Inflammatory macrophage (primary cell): ENCODE results near the gene RNF217.
"Not testable (repeated sequence)": the region's sequence is repeated elsewhere in the genome, so short reads cannot be mapped to it uniquely, and the experiment has no call there.

ENCODE experiments used
- DNase-seq, 2 donors: peaks; one replicate each; pipeline ENCODE4 v3.0.0-alpha.2; 2020 to 2022

RNF217 gene

DNA sequence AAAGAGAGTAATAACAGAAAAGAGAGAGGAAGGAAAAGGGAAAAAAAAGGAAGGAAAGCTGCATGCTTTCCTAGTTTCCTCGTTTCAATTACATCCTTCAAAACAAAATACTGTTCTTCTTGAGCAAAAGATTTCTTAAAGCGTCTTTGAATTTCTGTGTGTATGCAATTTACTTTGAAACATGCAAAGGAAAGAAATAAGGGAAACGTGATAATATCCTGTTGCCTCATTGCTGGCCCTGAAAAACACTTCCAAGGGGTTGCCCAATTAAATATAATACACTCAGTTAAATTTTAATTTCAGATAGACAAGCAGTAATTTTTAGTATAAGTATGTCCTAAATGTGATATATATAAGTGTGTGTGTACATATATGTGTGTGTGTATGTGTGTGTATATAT lies 140.2 kb downstream of the RNF217 start:
- peak in 1 of 2 donors; percentile 15 for DNase-seq

DNA sequence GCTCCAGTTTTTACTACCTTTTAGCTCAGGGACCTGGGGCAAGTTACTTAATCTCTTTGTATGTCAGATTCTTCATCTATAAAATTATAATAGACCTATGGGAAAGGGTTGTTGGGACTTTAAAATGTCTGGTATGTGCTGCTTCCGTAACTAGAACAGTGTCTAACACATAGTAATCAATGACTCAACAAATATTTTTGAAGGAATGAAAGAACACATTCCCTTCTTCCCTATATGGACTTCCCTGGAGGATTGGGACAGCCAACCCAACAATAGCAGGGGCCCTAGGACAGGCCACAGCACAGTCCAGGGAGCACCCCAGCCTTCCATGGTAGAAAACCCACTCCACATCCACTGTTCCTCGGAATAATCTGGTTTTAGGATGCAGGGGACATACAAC lies 140.7 kb downstream of the RNF217 start:
- DNase-seq = no peak

- DNase-seq = no peak
Observed at GRCh38 chr6:125104425-125104824, 142.2 kb downstream of the RNF217 start.

DNA sequence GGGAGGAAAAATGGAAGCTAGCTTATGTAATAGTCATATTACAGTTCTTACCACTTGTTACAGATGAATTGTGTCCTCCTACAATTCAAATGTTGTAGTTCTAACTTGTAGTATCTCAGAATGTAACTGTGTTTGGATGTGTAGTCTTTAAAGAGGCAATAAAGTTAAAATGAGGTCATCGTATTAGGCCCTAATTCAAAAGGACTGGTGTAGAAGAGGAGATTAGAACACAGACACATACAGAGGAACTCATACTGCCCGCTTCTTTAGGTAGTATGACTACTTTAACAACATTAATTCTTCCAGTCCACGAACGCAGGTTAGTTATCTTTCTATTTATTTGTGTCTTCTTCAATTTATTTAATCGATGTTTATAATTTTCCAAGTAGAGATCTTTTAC lies 144.8 kb downstream of the RNF217 start:
- no peak for DNase-seq

DNA sequence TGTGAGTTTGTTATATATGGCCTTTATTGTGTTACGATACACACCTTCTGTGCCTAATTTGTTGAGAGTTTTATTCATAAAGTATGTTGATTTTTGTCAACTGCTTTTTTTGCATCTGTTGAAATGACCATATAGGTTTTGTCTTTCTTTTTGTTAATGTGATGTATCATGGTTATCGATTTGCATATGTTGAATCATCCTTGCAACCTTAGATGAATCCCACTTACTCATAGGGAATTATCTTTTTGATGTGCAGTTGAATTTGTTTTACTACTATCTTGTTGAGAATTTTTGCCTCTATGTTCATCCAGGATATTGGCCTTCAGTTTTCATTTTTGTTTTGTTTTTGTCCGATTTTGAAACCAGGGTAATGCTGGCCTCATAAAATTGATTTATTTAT lies 145.7 kb downstream of the RNF217 start:
- no peak for DNase-seq

DNA sequence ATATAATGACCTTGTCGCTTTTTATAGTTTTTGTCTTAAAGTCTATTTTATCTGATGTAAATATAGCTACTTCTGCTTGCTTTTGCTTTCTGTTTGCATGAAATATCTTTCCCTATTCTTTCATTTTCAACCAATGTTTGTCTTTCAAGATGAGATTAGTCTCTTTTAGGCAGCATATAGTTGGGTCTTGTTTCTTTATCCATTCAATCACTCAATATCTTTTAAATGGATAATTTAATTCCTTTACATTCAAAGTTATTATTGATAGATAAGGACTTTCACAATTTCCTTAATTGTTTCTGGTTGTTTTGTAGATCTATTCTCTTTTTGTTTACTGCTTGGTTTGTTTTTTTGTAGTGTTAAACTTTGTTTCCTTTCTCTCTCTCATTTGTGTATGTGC lies 147.8 kb downstream of the RNF217 start:
- DNase-seq = no peak

- no peak for DNase-seq
Observed at GRCh38 chr6:125111219-125111983, 149.2 kb downstream of the RNF217 start.

- no peak for DNase-seq
Observed at GRCh38 chr6:125112934-125113333, 150.7 kb downstream of the RNF217 start.

GRCh38 chr6:125114248-125114858 lies 152.1 kb downstream of the RNF217 start:
- peak; percentile 71 to 75 for DNase-seq

GRCh38 chr6:125116170-125116569 lies 153.9 kb downstream of the RNF217 start:
- no peak for DNase-seq

DNA sequence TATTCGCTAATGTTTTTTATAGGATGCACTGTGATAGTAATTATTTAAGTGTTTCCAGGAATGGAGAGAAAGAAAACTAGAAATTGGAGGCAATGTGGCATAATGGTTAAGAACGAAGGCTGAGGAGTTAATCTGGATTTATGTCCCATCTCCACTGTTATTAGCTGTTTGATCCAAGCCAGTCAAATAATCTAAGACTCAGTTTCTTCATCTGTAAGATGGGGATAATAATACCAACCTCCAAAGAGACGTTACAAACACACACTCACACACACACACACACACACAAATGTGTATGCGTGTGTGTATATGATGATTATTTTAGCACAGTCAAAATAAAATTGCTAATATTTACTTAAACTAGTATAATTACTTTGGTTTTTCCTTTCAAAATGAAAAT lies 154.5 kb downstream of the RNF217 start:
- no peak for DNase-seq

DNA sequence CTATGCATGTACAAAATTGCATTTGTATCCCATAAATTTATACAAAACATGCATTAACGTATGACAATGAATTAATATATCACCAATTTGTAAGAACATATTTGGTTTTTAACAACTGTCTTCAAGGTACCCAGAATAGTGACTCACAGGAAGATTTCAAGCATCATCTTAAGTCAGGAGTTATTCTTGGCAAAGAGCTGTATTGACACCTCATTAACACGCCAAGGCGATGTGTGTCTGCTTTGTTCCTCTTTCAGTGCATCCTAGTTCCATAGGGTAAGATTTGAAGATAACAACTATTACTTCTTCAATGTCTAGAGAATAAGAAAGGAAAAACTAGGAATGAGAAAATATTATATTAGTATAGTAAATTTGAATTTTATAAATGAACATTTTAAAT lies 155.6 kb downstream of the RNF217 start:
- DNase-seq = no peak

GRCh38 chr6:125120054-125120590 lies 157.9 kb downstream of the RNF217 start:
- DNase-seq = no peak

DNA sequence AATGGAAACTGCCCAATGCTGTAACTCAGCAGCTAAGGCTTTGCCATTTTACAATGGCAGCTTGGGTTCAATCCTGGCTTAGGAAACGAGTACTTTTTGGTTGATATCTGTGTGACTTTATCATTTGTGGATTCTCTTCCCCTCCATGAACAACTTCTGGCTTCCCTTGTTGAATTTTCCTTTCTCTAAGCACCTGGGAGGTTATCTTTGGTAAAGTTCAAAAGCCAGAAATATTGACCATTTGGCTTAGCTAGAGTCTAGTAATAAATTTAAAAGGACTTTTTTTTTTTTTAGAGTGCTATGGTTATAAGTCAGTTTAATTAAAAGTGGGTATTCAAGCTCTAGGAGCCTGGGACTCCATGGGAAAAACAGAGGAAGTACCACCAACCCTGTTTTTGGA lies 159.7 kb downstream of the RNF217 start:
- DNase-seq = no peak

- DNase-seq = no peak
Observed at GRCh38 chr6:125123051-125123450, 160.8 kb downstream of the RNF217 start.

- DNase-seq = no peak
Observed at GRCh38 chr6:125123468-125124048, 161.3 kb downstream of the RNF217 start.

GRCh38 chr6:125124049-125124669 lies 161.9 kb downstream of the RNF217 start:
- no peak for DNase-seq

- not testable (repeated sequence) for DNase-seq
Observed at GRCh38 chr6:125125856-125126255, 163.6 kb downstream of the RNF217 start.

DNA sequence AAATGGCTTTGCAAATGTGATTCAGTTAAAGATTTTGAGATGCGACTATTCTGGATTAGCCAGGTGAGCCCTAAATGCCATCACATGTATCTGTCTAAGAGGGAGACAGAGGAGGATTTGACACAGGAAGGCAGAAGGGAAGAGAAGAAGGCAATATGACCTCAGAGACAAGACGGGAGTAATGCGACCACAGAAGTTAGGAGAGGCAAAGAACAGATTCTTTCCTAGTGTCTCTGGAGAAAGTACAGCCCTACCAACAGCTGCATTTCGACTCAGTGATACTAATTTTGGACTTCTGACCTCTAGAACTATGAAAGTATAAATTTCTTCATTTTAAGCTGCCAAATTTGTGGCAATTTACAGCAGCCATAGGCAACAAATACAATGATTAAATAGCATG lies 167.1 kb downstream of the RNF217 start:
- DNase-seq = no peak

DNA sequence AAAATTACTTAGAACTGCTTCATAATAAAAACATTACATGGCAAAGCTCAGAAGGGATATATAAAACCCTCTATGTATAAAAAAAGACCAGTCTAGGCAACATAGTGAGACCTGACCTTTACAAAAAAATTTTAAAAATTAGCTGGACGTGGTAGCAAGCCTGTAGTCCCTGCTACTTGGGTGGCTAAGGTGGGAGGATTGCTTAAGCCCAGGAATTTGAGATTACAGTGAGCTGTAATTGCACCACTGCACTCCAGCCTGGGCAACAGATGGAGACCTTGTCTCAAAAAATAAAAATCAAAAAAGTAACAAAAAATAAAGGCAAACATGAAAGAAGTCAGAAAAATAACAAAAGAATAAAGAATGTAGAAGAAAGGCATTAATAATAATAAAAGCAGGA lies 169.8 kb downstream of the RNF217 start:
- DNase-seq = no peak

DNA sequence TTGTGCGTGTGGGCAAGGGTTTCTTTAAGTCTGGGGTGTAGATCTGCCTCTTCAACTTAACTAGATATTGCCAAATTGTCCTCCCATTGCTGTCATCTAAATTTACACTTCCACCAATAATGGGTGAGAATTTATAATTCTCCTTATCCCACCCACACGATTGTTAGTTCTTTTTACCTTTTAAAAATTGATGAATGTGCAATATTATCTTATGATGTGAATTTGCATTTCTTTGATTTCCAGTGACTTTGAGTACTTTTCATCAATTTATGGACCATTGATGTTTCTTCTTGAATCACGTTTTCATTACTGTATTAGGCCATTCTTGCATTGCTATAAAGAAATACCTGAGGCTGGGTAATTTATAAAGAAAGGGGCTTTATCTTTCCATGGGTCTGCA lies 174.1 kb downstream of the RNF217 start:
- no peak for DNase-seq

DNA sequence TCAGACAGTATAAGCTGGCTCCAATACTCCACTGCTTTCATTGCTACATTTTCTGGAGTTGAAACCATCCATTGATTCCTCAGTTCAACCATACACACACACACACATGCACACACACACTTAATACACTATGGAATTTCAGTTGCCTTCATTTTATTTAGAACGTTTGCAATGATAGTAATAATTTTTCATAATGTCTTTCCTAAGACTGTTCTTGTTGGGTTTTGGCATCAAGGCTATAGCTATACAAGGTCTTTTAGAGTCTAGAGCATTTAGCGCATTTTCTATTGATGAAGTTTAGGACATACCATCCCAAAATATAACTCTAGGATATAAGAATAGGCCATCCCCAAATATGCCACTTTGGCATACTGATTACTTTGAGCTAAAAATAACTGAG lies 175.8 kb downstream of the RNF217 start:
- no peak for DNase-seq

DNA sequence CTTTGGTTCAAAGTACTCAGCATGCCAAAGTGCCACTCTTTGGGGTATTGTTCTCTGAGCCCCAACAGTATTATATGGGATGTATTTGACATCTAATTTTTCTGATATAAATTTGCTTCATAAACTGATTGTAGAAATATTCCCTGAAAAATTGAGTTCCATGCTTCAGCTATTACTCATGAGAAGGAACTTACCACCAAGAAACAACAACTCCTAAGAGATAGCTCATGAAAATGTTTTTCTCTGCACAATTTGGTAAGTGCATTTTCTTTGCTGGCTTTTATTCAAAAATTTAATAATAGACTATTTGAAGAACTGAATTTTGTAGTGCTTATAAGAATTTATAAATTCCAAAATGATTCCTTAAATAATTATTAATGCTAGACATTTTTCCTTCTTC lies 178.6 kb downstream of the RNF217 start:
- no peak for DNase-seq
